NCI-H446 (cell line): Measurements from ENCODE around the gene MTG1.
"Not testable (repeated sequence)": the region's sequence is repeated elsewhere in the genome, so short reads cannot be mapped to it uniquely, and the experiment has no call there.

Source experiments
- DNase-seq, 2 experiments: peaks; one replicate each; lab custom pipeline; 2025; lab: John Stamatoyannopoulos, UW

The MTG1 gene

GRCh38 chr10:133466683-133467275, 72.8 kb downstream of the MTG1 start:
- no peak for DNase-seq

DNA sequence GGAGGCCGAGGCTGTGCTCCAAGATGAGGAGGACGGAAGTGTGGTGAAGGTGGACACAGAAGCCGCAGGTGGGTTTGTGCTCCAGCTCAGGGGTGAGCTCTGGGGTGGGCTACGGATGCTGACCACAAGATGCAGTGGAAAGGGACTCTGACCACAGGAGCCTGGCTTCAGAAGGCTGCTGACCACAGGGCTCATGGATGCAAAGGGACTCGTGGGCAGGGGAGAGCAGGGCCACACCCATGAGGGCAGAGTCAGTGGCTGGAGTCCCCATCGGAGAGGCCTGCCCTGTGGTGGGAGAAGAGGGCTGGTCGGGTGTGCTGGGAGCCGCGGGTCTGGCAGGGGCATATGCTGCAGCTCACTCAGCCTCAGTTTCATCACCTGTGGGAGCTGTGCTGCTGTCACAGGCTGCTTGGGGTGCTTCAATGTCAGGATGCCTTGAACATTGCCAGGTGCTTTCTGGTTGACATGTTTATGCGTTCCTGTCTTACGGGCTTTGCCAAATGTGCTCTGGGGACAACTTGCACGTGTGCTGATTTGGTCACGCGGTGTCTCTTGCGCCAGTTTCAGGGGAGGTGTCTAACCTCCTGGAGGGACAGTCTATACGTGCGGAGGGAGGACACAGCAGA, 73.4 kb downstream of the MTG1 start:
- no peak for DNase-seq

DNA sequence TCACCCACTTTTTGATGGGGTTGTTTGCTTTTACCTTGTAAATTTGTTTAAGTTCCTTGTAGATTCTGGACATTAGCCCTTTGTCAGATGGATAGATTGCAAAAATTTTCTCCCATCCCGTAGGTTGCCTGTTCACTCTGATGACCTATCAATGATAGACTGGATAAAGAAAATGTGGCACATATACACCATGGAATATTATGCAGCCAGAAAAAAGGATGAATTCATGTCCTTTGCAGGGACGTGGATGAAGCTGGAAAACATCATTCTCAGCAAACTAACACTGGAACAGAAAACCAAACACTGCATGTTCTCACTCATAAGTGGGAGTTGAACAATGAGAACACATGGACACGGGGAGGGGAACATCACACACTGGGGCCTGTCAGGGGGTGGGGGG, 75.2 kb downstream of the MTG1 start:
- not testable (repeated sequence) for DNase-seq

GRCh38 chr10:133471300-133472109, 77.5 kb downstream of the MTG1 start:
- DNase-seq: no peak
